Epithelial cell of proximal tubule (primary cell): ENCODE results near the gene GRN. TPM values are rescaled to one million over a fixed set of nuclear protein-coding genes. Genes with fewer than 3 reads are reported as not detected.

Experiments
- DNase-seq: peaks from one replicate; pipeline ENCODE4 v3.0.0-alpha.2; 2011; ENCODE audit warnings: low read depth
- H3K4me3 ChIP-seq: 2 replicates; pipeline ENCODE4 v1.5.1; 2011; ENCODE audit warnings: low read depth, mild to moderate bottlenecking, low read length
- total RNA-seq: library from RNA; depleted of rRNA; stranded (reverse); fragments of >200 nt; gene quantifications from 2 replicates; pipeline ENCODE4 v1.2.3, GENCODE V29; 2015
- TF ChIP-seq, protein P1 (sequence below): conservative IDR thresholded peaks from 2 replicates; pipeline ENCODE4 v1.5.1; 2012; ENCODE audit warnings: low read depth, mild to moderate bottlenecking, low read length

The GRN gene
- total RNA-seq, 1 donor from 2014 or later, result 567 TPM

DNA sequence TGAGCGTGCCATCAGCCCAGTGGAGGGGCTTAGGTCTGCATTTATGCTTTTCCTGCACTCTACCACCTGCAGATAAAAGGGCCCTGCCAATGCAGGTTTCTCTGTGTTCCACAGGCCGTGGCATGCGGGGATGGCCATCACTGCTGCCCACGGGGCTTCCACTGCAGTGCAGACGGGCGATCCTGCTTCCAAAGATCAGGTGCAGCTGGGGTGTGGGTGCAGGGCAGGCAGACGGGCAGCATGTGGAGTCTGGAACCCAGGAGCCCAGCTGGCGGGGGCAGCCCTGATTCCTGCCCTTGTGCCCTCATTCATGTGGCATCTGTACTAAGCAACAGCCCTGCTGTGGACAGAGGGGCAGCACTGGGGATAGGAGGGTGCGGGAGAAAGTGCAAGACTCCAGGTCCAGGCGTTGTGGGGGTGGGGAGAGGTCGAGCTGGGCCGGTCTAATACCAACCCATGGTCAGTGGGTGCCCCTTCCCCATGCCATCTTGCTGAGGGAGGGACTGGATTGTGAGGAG lies 4.5 kb downstream of the GRN start:
- no peak for DNase-seq
- no peak overlapping the region for H3K4me3 ChIP-seq
- TF ChIP-seq, protein P1, sequence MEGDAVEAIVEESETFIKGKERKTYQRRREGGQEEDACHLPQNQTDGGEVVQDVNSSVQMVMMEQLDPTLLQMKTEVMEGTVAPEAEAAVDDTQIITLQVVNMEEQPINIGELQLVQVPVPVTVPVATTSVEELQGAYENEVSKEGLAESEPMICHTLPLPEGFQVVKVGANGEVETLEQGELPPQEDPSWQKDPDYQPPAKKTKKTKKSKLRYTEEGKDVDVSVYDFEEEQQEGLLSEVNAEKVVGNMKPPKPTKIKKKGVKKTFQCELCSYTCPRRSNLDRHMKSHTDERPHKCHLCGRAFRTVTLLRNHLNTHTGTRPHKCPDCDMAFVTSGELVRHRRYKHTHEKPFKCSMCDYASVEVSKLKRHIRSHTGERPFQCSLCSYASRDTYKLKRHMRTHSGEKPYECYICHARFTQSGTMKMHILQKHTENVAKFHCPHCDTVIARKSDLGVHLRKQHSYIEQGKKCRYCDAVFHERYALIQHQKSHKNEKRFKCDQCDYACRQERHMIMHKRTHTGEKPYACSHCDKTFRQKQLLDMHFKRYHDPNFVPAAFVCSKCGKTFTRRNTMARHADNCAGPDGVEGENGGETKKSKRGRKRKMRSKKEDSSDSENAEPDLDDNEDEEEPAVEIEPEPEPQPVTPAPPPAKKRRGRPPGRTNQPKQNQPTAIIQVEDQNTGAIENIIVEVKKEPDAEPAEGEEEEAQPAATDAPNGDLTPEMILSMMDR, result no peak

- DNase-seq, result no peak
- TF ChIP-seq, protein P1, result peak; percentile 82
- H3K4me3 ChIP-seq, result no peak overlapping the region
Measured at GRCh38 chr17:44350733-44351226, 5.7 kb downstream of the GRN start.

DNA sequence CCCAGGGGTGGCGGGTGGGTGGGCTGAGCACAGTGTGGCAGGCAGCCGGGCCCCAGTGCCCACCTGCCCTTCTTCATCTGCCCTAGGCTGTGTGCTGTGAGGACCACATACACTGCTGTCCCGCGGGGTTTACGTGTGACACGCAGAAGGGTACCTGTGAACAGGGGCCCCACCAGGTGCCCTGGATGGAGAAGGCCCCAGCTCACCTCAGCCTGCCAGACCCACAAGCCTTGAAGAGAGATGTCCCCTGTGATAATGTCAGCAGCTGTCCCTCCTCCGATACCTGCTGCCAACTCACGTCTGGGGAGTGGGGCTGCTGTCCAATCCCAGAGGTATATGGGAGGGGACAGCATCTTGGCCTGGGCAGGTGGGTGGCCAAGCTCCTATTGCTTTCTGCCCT lies 6.4 kb downstream of the GRN start:
- H3K4me3 ChIP-seq, result no peak overlapping the region
- DNase-seq, result no peak
- TF ChIP-seq, protein P1, result no peak

- TF ChIP-seq, protein P1, result no peak
- no peak for DNase-seq
- no peak overlapping the region for H3K4me3 ChIP-seq
Measured at GRCh38 chr17:44351961-44352827, 7.1 kb downstream of the GRN start.

DNA sequence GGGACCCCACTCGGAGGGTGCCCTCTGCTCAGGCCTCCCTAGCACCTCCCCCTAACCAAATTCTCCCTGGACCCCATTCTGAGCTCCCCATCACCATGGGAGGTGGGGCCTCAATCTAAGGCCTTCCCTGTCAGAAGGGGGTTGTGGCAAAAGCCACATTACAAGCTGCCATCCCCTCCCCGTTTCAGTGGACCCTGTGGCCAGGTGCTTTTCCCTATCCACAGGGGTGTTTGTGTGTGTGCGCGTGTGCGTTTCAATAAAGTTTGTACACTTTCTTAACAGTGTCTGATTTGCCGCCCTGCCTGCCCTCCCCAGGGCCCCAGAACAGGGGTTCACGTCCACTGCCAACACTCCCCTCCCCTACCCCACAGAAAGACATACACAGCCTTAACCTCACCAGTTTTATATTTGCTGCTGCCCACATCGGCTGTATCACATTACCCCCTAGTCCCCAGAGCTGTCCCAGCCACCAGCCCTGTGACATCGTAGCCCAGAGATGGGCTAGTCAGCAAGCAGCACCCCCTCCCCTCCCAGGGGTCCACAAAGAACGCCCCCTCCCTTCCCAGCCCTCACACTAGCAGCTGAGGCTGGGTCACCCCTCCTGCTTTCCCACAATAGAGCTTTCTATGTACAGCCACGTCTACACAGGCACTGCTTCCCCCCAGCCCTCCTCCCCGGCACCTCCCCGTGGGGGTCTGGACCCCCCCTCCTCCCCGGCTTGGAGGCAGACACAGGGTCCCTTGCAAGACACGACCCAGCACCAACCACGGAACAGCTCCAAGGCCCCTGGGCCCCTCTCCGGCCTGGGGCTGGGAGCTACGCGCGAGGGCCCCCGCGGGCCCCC lies 7.9 kb downstream of the GRN start:
- DNase-seq, result no peak
- TF ChIP-seq, protein P1, result no peak
- no peak overlapping the region for H3K4me3 ChIP-seq

- TF ChIP-seq, protein P1, result no peak
- no peak for DNase-seq
- peak overlapping the region; percentile 6 for H3K4me3 ChIP-seq
Measured at GRCh38 chr17:44353672-44354331, 8.7 kb downstream of the GRN start.
